Transverse colon (tissue), 3 donors: ENCODE results near the gene CDHR2.

ENCODE experiments used
- EP300 ChIP-seq: sonication (generic); formaldehyde crosslinking; IDR thresholded peaks from one replicate; pipeline ENCODE4 v1.6.1; 2017; ENCODE audit warnings: antibody characterized with exemption, low read depth
- POLR2A ChIP-seq: fragments of 450-650 bp; IDR thresholded peaks from one replicate; pipeline ENCODE4 v1.6.1; 2016; ENCODE audit warnings: antibody characterized with exemption, mild to moderate bottlenecking, moderate library complexity
- TF ChIP-seq, protein P1 (sequence below), 5 experiments: fragments of 200-600 bp in 3 of 5; fragments of 450-650 bp in 2 of 5; sonication (generic) in 3 of 5; IDR thresholded peaks; 1 replicate in 2 of 5; 2 replicates in 3 of 5; pipeline ENCODE4 v1.5.1; 2016 to 2017; ENCODE audit warnings: antibody characterized with exemption in 5 of 5, inconsistent platforms in 3 of 5, mild to moderate bottlenecking in 2 of 5, moderate library complexity in 1 of 5

DNA sequence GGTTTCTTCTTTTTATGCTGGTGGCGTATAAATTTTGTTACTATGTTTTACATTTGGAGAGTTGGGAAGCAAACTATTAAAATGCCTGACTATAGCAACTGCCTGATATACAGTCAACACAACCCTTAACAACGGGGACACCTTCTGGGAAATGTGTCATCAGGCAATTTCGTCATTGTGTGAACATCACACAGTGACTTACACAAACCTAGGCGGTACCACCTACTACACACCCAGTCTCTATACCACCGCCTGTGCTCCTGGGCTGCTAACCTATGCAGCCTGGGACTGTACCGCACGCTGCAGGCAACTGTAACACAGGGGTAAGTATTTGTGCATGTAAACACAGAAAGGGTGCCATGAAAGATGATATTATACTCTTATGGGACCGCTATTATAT is 1.3 kb upstream of the CDHR2 start:
- TF ChIP-seq POLR2A (peak; percentile 95), EP300 (peak; percentile 87)
- TF ChIP-seq, protein P1, sequence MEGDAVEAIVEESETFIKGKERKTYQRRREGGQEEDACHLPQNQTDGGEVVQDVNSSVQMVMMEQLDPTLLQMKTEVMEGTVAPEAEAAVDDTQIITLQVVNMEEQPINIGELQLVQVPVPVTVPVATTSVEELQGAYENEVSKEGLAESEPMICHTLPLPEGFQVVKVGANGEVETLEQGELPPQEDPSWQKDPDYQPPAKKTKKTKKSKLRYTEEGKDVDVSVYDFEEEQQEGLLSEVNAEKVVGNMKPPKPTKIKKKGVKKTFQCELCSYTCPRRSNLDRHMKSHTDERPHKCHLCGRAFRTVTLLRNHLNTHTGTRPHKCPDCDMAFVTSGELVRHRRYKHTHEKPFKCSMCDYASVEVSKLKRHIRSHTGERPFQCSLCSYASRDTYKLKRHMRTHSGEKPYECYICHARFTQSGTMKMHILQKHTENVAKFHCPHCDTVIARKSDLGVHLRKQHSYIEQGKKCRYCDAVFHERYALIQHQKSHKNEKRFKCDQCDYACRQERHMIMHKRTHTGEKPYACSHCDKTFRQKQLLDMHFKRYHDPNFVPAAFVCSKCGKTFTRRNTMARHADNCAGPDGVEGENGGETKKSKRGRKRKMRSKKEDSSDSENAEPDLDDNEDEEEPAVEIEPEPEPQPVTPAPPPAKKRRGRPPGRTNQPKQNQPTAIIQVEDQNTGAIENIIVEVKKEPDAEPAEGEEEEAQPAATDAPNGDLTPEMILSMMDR (IDR thresholded peaks at IDR 0.05) = no peak
